Measurements from ENCODE around the gene NDC1. TPM values are rescaled to one million over a fixed set of nuclear protein-coding genes. Genes with fewer than 3 reads are reported as not detected.

The NDC1 gene
- total RNA-seq, 1 donor from 2014 or later, result 9.8 TPM

DNA sequence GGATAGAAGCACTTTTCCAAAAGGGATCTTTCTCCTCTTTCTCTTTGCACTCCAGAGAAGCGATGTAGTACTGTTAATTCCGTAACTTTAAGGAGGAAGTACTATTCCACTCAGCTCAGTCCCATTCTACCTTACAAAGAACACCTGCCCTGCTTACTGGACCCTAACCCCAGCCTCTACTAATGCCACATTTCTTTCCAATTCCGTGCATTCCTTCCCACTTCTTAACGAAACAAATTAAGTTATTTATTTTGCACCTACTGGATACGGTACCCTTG is 511 bp downstream of the NDC1 start:
- Mint-ChIP-seq H3K27ac (ENCODE audit: unreplicated experiment) (peak overlapping the region; percentile 97), H3K4me3 (ENCODE audit: unreplicated experiment) (peak overlapping the region; percentile 95), H3K9me3 (ENCODE audit: unreplicated experiment) (no peaks in the 10 kb centered on the region), H3K4me1 (ENCODE audit: unreplicated experiment) (peaks cover 13% of the 10 kb centered on the region), H3K36me3 (ENCODE audit: unreplicated experiment) (no peaks in the 10 kb centered on the region), H3K27me3 (ENCODE audit: unreplicated experiment) (no peaks in the 10 kb centered on the region)
- DNase-seq (ENCODE audit: extremely low spot score, unreplicated experiment), result no peak
- TF ChIP-seq, protein P1, sequence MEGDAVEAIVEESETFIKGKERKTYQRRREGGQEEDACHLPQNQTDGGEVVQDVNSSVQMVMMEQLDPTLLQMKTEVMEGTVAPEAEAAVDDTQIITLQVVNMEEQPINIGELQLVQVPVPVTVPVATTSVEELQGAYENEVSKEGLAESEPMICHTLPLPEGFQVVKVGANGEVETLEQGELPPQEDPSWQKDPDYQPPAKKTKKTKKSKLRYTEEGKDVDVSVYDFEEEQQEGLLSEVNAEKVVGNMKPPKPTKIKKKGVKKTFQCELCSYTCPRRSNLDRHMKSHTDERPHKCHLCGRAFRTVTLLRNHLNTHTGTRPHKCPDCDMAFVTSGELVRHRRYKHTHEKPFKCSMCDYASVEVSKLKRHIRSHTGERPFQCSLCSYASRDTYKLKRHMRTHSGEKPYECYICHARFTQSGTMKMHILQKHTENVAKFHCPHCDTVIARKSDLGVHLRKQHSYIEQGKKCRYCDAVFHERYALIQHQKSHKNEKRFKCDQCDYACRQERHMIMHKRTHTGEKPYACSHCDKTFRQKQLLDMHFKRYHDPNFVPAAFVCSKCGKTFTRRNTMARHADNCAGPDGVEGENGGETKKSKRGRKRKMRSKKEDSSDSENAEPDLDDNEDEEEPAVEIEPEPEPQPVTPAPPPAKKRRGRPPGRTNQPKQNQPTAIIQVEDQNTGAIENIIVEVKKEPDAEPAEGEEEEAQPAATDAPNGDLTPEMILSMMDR (IDR thresholded peaks at IDR 0.05), result no peak

DNA sequence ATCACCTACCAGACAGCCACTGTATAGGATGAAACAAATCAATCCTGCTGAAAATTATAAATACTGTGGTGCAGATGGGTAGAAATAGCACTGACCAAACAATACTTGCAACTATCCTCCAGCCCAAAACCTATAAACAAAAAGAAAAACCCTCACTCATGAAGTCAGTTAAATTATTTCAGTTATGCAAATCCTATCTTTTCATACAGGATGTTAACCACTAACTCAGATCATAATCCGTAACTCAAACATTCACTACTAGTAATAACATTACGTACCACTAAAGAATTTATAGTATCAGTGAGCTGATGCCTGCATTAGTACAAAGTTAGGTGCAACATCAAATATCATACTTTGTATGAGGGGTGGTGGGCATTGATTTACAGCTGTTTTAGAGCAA is 2.6 kb downstream of the NDC1 start:
- peaks cover 13% of the 10 kb centered on the region for H3K4me1 Mint-ChIP-seq (ENCODE audit: unreplicated experiment)
- no peaks in the 10 kb centered on the region for H3K27me3 Mint-ChIP-seq (ENCODE audit: unreplicated experiment)
- DNase-seq (ENCODE audit: extremely low spot score, unreplicated experiment), result no peak
- no peaks in the 10 kb centered on the region for H3K36me3 Mint-ChIP-seq (ENCODE audit: unreplicated experiment)
- no peak overlapping the region for H3K27ac Mint-ChIP-seq (ENCODE audit: unreplicated experiment)
- TF ChIP-seq, protein P1 (IDR thresholded peaks at IDR 0.05), result no peak
- no peaks in the 10 kb centered on the region for H3K9me3 Mint-ChIP-seq (ENCODE audit: unreplicated experiment)
- H3K4me3 Mint-ChIP-seq (ENCODE audit: unreplicated experiment), result no peak overlapping the region

DNA sequence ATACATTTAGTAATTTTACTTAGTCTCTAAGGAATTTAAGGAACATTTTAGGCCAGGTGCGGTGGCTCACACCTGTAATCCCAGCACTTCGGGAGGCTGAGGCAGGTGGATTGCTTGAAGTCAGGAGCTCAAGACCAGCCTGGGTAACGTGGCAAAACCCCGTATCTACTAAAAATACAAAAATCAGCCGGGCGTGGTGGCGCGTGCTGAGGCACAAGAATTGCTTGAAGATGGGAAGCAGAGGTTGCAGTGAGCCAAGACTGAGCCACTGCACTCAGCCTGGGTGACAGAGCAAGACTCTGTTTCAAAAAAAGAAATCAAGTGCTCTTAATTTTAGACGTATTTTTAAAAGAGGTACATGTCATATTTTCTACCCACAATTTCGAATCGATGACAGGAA is 3.3 kb downstream of the NDC1 start:
- no peak overlapping the region for H3K27ac Mint-ChIP-seq (ENCODE audit: unreplicated experiment)
- no peak for DNase-seq (ENCODE audit: extremely low spot score, unreplicated experiment)
- no peaks in the 10 kb centered on the region for H3K27me3 Mint-ChIP-seq (ENCODE audit: unreplicated experiment)
- H3K36me3 Mint-ChIP-seq (ENCODE audit: unreplicated experiment), result no peaks in the 10 kb centered on the region
- peaks cover 13% of the 10 kb centered on the region for H3K4me1 Mint-ChIP-seq (ENCODE audit: unreplicated experiment)
- H3K9me3 Mint-ChIP-seq (ENCODE audit: unreplicated experiment), result no peaks in the 10 kb centered on the region
- TF ChIP-seq, protein P1 (IDR thresholded peaks at IDR 0.05), result no peak
- H3K4me3 Mint-ChIP-seq (ENCODE audit: unreplicated experiment), result no peak overlapping the region

DNA sequence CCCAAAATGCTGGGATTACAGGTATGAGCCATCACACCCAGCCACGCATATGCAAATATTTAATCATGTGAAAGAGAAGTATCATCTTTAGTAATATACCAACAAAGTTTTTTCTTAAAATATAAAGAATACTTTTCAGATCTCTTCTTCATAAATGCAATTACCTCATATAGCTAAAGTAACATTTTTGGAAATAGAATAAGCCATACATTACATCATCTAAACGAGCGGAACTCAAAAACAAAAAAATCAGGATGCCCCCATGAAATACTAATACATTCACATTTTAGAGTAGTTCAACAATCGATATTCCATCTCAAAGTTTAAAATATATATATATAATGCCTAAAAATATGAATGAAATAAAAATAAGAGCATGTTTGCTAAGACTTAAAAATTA is 4.7 kb downstream of the NDC1 start:
- TF ChIP-seq, protein P1 (IDR thresholded peaks at IDR 0.05), result no peak
- peaks cover 10% of the 10 kb centered on the region for H3K4me1 Mint-ChIP-seq (ENCODE audit: unreplicated experiment)
- H3K9me3 Mint-ChIP-seq (ENCODE audit: unreplicated experiment), result no peaks in the 10 kb centered on the region
- H3K27ac Mint-ChIP-seq (ENCODE audit: unreplicated experiment), result no peak overlapping the region
- no peaks in the 10 kb centered on the region for H3K27me3 Mint-ChIP-seq (ENCODE audit: unreplicated experiment)
- H3K36me3 Mint-ChIP-seq (ENCODE audit: unreplicated experiment), result no peaks in the 10 kb centered on the region
- no peak overlapping the region for H3K4me3 Mint-ChIP-seq (ENCODE audit: unreplicated experiment)
- no peak for DNase-seq (ENCODE audit: extremely low spot score, unreplicated experiment)

DNA sequence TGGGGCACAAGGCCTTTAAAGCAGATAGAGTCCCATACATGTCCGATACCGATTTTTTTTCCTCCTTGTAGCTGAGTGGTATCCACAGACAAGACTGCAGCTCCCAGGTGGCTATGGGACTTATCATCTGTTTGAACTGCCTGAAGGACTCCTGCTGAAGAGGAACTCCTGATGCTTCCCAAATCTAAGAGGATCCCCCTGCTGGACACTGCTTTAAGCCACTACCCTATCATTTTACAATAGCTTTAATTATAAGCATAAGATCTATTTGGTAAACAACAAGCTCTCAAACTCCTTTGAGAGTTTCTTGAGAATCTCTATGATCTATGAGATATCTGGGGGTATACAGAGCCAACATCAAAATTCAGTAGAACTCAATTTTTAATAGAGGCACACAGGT is 11.7 kb downstream of the NDC1 start:
- H3K36me3 Mint-ChIP-seq (ENCODE audit: unreplicated experiment), result peaks cover 5% of the 10 kb centered on the region
- no peak overlapping the region for H3K4me3 Mint-ChIP-seq (ENCODE audit: unreplicated experiment)
- no peaks in the 10 kb centered on the region for H3K4me1 Mint-ChIP-seq (ENCODE audit: unreplicated experiment)
- no peak overlapping the region for H3K27ac Mint-ChIP-seq (ENCODE audit: unreplicated experiment)
- no peak for DNase-seq (ENCODE audit: extremely low spot score, unreplicated experiment)
- no peaks in the 10 kb centered on the region for H3K27me3 Mint-ChIP-seq (ENCODE audit: unreplicated experiment)
- H3K9me3 Mint-ChIP-seq (ENCODE audit: unreplicated experiment), result no peaks in the 10 kb centered on the region
- TF ChIP-seq, protein P1 (IDR thresholded peaks at IDR 0.05), result peak; percentile 30
